GM18867 (cell line): ENCODE results near the gene ERC2.

ENCODE experiments used
- ATAC-seq: cut with Tn5 transposase; IDR thresholded peaks from one replicate; pipeline ENCODE4 v1.9.1; 2021; ENCODE audit warnings: mild to moderate bottlenecking, moderate library complexity; ENCODE audit not compliant: unreplicated experiment

Gene ERC2

DNA sequence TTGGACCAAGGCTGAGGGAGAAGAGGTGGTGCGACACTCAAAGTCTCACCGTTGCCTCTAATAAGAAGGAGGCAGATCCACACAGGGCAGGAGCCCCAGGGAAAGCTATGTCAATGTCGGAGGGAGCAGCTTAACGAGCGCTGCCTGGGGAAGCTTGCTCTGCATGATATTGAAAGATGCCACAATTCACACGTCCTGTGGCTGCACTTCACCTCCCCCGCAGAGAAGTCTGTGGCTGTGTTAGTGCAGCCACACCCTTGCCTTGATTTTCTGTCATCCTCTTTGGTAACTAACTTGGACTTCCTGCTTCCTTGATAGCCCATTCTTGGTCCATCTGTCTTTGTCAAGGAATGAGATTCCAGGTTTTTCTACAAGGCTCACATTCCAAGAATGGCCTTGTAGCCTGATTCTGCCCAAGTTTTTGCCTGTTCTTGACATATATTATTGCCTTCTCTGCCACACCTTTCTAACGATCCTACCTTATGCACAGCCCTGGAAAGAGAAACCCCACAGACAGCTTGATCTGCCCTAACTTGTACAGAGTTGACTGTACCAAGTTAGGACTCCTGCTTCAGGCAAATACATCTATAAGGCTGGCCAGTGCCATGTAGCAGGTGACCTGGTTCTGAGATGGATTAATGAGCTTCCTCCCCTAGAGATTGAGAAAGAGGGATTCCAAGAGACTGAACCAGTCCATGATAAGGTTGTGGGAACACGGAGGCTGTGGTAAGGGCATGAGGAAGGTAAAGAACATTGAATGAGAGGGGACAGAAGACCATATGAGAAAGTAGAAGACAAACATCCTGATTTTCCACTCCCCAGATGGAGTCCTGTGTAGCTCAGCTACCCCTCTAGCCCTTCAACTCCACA lies 828.1 kb downstream of the ERC2 start:
- ATAC-seq: peak; percentile 58

DNA sequence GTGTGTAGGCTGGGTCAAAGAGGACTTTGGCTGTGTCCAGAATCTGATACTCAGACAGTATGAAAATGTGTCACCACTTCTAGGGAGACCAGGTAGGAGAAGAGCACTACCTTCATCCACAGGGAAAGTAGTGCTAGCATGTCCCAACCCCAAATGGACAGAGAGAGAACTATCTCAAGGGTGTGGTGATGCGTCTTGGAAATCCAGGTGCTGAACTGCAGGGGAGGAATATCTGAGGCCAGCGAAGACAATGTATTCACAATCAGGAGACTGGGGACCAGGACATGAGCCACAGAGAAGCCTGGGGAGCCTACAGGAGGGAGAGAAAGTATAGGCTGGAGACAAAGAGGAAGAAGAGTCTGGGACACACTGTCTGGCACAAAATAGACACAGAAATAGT lies 829.1 kb downstream of the ERC2 start:
- no peak for ATAC-seq

DNA sequence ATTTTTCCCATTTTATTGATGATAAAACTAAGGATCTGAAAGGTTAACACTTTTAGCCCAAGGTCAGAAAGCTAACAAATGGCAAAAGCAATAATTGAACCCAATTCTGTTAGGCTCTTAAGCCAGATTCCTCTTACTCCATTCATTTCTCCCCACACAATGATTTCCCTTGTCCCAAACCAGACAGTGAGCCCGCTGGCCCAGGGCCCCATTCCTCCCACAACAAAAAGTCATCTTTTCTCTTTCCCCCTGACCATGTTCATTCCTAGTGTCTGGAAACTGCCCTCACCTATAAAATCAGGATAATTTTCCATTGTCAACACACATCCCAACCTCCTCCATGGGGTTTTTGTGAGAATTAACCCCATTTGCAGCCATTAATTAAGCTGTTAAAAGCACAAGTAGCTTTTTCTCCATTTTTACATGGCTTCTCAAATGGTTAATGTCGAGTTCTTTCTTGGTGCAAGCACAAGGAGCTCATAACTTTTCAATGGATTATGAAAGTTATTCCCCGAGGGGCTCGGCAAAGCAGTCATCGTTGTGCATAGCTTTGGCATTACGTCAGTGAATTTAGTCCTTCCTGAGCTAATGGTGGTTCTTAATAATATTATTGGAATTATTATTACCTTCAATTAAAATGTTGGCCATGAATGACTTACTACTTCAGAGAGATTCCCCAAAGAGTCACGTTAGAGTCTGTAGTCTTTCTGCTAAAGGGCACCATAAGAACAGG lies 830.2 kb downstream of the ERC2 start:
- no peak for ATAC-seq

DNA sequence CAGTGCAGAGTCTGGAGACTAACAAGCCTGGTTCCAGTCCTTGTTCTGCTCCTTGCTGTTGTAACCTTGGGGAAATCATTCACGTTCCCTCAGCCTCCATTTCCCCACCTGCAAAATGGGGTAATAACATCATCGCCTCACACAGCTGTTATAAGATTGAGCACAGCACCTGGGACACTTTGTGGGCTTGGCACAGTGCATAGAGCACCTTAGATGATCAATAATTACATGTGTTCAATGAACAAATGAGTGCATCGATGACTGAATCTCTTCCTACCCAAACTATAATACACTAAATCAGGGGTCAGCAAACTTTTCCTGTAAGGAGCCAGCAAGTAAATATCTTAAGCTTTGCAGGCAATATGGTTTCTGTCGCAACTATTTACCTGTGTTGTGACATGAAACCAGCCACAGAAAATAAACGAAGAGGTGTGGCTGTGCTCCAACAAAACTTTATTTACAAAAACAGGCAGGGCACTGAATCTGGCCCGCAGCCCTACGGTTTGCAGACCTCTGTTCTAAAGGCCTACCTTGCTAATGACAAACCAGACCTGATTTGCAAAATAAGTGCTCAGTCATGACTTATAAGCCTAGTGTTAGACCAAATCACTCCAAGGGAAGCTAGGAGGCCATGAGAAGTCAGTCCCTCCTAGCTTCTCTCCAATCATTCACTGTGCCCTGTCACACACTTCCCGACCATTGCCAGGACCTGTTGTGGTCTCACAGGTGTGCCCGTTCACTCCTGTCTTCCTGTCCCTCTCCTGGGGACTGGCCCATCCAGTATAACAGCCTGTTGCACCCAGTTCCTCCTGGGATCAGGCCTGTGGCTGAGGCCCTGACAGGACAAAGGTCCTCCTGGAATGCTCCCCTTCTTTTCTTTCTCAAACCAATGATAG lies 831.7 kb downstream of the ERC2 start:
- ATAC-seq: no peak

DNA sequence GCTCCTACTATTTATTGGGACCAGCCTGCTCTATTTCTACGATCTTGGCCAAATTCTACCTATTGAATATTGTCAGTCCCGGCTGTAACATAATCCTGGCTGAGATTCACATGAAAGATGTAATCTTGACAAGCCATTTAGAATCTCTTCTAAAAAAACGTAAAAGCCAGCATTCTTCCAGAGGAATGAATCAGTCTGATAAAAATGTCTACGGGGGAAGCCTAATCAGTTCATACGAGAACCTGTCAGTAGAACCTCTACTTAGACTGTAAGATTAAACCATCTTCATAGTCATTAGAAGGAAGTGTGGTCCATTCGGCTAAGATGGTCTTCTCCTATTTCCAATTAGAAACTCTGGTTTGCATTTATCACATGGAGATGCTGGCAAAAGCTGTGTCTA lies 833.9 kb downstream of the ERC2 start:
- ATAC-seq: no peak

DNA sequence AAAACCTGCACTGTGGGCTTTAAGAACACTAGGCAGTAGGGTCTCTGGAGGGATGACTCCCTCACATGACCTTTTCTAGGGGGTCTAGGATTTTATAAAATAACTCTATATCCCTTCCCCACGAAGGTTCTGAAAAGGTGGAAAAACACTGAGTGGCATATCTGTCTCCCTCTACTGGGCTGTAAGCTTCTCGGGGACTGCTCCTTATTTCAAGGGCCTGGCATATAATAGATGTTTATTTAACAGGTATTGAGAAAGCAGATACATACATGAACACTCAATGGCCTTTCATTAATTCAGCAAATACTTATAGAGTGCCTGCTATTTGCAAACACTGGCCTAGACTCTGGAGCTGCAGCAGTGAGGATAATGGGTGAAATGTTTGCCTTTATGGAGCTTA lies 834.9 kb downstream of the ERC2 start:
- ATAC-seq: no peak

DNA sequence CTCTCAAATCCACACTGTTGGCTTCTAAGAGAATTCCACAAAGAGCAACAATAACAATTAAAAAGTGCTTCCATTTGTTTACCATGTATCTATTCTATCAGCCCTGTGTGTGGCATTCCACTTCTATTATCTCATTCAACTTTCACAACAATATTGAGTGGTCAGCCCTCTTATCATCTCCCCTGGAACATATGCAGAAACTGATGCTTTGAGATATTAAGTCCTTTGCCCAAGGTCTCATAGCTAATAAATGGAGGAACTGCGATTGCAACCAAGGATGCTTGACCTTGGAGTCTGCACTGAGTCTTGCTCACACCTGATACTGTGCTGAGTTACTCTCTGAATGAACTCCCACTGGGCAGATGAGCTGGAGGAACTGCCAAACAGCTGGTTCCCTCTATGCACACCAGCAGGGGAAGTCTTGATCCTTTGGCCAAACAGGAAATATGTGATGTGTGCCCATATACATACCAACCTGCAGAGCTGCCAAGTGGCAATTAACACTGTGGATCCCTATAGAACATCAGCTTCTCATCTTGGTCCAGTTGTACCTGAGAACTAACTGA lies 836.4 kb downstream of the ERC2 start:
- no peak for ATAC-seq

DNA sequence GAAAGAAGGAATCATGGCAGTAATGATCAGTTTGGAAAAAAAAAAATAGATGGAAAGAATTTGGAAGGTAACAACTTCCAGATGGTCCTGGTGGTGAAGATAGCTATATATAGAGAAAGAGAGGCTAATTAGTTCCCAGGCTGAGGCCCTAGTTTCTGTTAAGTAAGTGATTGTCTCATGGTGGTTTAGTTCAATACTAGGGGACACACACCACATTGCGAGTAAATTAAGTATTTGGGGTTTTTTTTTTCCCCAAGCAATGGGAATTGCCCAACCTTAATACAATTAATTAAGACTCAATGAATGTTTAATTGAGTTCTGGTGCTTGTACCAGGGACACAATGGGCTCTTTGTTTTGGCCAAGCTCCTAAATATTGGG lies 837.4 kb downstream of the ERC2 start:
- no peak for ATAC-seq

DNA sequence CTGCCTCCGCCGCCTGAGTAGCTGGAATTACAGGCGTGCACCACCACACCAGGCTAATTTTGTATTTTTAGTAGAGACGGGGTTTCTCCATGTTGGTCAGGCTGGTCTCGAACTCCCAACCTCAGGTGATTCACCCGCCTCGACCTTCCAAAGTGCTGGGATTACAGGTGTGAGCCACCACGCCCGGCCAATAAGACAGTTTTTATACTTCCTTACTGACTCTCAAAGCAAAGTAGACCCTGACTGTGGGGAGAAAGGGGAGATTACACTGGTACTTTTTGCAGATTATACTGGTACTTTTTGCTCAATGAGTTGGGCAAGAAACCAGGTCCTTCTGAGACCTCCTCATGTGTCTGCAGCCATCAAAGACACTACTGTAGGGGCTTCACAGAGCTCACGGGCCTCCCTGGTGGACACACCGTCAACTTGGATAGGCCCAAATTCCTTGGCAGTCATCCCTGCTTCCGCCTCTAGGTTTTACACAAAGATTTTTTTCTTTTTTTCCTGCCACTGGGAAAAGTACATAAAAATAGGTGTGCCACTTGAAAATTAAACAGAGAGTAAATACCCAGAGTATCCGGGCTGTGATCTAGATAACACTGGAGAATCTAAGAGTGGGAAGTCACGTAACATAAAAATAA lies 837.9 kb downstream of the ERC2 start:
- no peak for ATAC-seq

DNA sequence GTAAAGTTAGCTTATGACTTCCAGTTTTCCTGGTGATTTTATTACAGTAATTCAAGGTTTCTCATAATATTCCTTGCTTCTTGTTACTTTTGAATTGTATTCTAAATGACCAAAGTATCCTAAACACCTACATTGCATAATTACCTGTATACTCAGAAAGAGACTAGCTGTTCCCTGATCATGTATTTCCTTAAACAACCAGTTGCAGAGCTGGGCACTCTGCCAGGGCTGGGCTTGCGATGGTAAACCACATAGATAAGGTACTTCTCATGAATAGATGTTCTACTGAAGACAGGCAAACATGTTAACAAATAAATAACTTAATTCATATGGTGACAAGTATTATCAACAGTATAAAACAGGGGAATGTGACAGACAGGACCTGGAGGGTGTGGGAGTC lies 838.8 kb downstream of the ERC2 start:
- ATAC-seq: no peak

DNA sequence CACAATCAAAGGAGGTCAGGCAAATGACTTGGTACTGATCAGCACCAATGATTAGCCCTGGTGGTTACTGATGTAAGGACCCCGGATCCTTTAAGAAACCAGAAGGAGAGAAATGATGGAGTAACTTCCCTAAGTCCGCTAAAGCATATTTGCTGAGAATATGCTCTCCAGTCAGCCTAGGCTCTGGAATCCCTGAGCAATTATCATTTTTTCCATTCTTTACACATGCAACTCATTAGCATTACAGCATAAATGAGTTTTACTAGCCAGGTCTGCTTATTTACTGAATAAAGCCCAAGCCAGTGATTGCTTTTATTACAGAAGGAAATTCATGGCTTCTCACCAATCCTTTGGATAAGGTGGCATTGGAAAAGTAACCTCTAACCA lies 842.0 kb downstream of the ERC2 start:
- ATAC-seq: no peak

DNA sequence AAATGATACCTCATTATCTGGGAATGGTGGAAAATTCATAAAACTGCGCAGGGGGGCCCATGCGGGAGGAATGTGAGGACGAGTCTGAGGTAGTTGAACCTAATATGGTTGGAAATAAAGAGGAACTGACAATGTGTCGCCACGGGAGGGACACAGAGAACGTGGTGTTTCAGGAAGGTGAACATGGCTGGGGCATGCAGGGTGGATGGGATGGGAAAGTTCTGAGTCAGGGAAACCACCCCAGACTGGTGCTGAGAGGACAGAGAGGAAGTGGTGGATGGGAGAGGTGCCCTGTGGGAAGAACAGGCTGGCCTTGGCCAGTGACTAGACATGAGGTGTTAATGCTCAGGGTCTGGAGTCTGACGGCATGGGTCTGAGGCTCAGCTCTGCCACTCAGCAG lies 844.0 kb downstream of the ERC2 start:
- ATAC-seq: no peak

DNA sequence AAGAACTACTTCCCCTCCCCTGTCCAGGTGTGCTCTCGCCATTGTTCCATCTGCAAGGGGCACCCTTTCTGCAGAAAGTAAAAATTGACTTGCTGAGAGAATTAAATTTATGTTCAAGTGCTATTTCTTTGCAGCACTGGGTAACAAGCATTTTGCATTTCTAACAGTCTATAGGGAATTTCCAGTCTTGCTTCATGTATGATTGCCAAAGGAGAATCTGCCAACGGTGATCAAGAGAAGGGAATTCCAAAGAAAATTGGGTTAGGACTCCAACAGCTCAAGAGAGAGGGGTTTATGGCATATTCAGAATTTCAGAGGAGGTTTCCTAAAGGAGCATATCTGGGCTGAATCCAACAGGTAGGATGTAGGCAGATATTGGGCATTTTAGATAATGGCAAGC lies 844.5 kb downstream of the ERC2 start:
- no peak for ATAC-seq

DNA sequence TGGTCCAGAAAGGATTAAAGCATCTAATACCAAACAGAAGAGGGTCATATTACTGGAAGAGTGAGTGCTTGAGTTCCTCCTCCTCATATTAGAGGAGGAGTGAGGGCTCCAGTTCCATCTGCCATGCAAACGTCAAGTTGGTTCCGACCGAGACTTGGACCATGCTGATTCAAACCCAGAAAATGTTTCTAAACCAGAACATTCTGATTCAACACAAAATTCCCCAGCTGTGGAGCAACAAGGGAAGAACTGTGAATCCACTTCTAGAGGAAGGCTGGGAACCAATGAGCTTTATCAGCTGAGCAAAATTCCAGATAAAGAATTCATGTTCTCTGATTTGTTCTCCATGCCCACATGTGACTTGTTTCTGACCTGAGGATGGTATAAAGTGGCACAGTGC lies 845.5 kb downstream of the ERC2 start:
- no peak for ATAC-seq

DNA sequence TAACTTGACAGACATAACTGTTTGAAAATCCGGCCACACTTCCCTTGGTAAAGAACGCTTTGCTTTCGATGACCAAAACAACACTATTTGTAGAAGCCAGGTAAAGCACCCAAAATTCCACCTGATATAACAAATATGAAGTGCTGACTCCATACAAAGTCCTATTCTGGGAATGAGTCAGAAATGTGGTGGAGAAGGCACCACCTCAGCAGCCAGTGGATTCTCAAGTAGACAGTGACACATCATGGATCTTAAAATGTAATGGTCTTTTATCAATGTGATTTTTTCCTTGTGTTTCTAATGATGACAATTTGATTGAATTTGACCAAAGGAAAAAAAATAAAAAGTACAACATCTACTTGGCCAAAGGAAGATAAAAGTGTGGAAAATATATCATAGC lies 846.2 kb downstream of the ERC2 start:
- ATAC-seq: no peak

DNA sequence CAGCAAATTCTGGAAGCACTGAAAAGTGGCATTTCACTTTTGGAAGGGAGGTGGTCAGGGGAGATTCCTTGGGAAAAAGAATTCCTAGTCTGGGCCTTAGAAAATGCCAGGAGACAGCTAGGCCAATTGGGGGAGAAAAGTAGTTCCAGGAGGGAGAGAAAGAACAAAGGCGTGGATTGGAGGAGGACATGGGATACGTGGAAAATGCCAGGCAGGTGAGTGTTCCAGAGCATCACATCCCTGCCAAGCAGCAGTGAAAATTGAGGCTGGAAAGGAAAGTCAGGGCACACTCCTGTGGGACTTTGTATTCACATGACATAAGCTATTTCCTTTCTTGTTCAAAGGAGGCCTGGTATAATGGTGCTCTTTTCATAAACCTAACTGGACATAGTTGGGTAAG lies 846.6 kb downstream of the ERC2 start:
- ATAC-seq: no peak

DNA sequence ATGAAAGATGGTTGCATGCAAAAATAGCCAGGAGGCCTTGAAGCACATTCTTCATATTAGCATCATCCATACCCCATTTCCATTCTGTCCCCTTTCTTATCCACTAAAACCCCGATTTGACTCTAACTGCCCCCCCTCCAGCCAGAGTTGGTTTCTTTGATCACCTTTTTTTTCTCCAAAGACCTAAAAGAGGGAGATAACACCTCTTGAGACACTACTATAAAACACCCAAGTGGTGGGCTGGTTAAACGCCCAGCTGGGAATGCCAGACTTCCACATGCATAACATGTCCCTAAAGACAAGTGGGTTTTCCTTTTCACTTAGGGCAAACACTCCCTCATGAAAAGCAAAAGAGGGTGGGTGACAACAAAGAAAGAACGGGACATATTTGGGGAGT lies 847.2 kb downstream of the ERC2 start:
- ATAC-seq: no peak

DNA sequence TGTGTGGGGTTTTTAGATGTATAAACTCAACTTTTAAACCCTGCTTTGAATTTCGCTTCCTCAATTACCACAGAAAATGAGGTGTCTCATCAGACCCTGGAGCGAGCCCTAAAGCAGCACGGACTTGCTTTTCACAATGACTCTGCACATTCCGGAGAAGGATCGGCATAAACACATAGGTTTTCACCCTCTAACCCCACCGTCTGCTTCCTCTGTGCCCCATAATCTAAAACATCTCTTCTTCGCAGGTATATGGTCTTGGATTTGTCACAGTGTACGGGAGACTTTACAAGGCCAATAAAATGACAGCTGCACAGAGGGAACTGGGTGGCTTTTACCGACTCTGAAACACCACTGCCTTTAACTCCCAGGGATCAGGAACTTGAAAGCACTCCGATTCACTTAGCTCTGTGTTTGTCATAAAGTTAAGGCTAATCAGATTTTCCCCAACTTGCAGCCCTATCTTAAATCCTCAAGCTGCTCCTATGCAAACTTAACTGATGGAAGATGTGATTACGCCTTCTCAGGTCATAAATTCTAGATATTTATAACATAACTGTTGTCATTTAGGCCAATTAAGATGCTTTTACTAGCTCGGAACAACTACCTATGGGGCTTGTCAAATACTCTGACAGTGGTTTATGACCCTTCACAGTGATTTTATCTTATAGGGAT lies 847.8 kb downstream of the ERC2 start:
- ATAC-seq: peak; percentile 71

DNA sequence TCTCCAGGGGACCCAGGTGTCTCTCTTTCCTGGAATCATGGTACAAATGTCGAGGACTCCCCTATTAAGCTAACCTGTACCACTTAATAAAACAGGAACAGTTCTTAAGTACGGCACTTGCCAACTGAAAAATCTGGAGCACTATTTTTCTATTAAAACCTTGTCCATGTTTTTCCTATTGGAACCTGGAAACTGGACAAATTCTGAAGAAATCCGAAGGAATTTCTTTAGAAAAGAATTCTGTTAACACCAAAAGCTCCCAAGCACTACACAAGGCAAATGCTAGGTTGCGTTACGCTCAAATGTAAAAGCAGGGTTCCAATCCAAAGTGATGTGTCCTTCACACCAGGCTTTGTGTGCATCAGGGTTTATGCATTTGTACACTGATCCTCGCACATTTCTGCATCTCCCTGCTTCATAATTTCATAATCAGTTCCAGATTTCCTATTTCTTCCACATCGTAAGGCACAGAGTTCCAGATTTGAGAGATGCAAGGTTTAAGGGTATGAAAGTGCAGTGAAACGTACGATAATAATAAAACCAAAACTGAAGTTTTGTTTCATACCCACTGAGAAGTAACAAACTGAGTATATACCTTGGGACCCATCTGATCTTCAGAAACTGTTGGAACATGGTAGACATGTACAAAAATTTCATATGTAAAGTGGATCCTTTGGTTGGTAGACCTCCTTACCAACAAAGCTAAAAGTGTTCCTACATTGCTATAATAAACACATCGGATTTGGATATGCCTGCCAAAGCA lies 849.0 kb downstream of the ERC2 start:
- ATAC-seq: peak; percentile 64
